ENCODE measurements around the gene C2orf68.
"Not testable (repeated sequence)": the region's sequence is repeated elsewhere in the genome, so short reads cannot be mapped to it uniquely, and the experiment has no call there.

C2orf68 gene

GRCh38 chr2:85628658-85629057, 16.8 kb upstream of the C2orf68 start:
- peak; percentile 11 for DNase-seq

- DNase-seq = no peak
These were observed 12.1 kb upstream of the C2orf68 start for GRCh38 chr2:85623991-85624390.

GRCh38 chr2:85621338-85621737, 9.5 kb upstream of the C2orf68 start:
- no peak for DNase-seq

GRCh38 chr2:85619617-85620016, 7.8 kb upstream of the C2orf68 start:
- no peak for DNase-seq

- DNase-seq = not testable (repeated sequence)
These were observed 5.9 kb upstream of the C2orf68 start for GRCh38 chr2:85617723-85618122.

- no peak for DNase-seq
These were observed 3.5 kb upstream of the C2orf68 start for GRCh38 chr2:85615413-85615728.

GRCh38 chr2:85614757-85615156, 2.9 kb upstream of the C2orf68 start:
- not testable (repeated sequence) for DNase-seq

GRCh38 chr2:85613717-85614515, 2.0 kb upstream of the C2orf68 start:
- no peak for DNase-seq

GRCh38 chr2:85611217-85611704, 605 bp downstream of the C2orf68 start:
- no peak for DNase-seq

- no peak for DNase-seq
These were observed 4.3 kb downstream of the C2orf68 start for GRCh38 chr2:85607268-85608215.

- no peak for DNase-seq
These were observed 5.8 kb downstream of the C2orf68 start for GRCh38 chr2:85606116-85606455.

GRCh38 chr2:85605406-85606115, 6.3 kb downstream of the C2orf68 start:
- no peak for DNase-seq

- no peak for DNase-seq
These were observed 7.1 kb downstream of the C2orf68 start for GRCh38 chr2:85604568-85605339.

GRCh38 chr2:85604133-85604444, 7.8 kb downstream of the C2orf68 start:
- DNase-seq = not testable (repeated sequence)

- peak; percentile 97 for DNase-seq
These were observed 9.2 kb downstream of the C2orf68 start, which contains the start of gene TMEM150A for GRCh38 chr2:85602476-85603234. TMEM150A (minus strand) TSS chr2:85602698; CDS start chr2:85601948, 750 bp downstream.

GRCh38 chr2:85601771-85602475, 9.9 kb downstream of the C2orf68 start:
- DNase-seq = peak; percentile 51

- DNase-seq = no peak
These were observed 10.7 kb downstream of the C2orf68 start for GRCh38 chr2:85600951-85601770.

GRCh38 chr2:85600235-85600575, 11.7 kb downstream of the C2orf68 start:
- DNase-seq = no peak

- no peak for DNase-seq
These were observed 12.2 kb downstream of the C2orf68 start for GRCh38 chr2:85599468-85600234.

Data from suppressor macrophage treated with lipopolysaccharide for 4 hours (primary cell).